IPS-20b (cell line): ENCODE data around the gene ADGRV1.
"Not testable (repeated sequence)": the region's sequence is repeated elsewhere in the genome, so short reads cannot be mapped to it uniquely, and the experiment has no call there.

Source experiments
- H3K27ac ChIP-seq: one replicate; pipeline ENCODE4 v1.5.1; 2013; ENCODE audit warnings: low read length
- H3K27me3 ChIP-seq: 2 replicates; pipeline ENCODE4 v1.6.1; 2013; ENCODE audit warnings: mild to moderate bottlenecking, low read length, inconsistent platforms; ENCODE audit not compliant: insufficient read depth
- H3K36me3 ChIP-seq: 2 replicates; pipeline ENCODE4 v1.6.1; 2013; ENCODE audit warnings: low read depth, mild to moderate bottlenecking, inconsistent platforms, low read length, moderate library complexity; ENCODE audit not compliant: insufficient read depth
- H3K4me1 ChIP-seq: 2 replicates; pipeline ENCODE4 v1.6.1; 2013; ENCODE audit warnings: mild to moderate bottlenecking, control low read depth, inconsistent platforms, low read length, moderate library complexity; ENCODE audit not compliant: insufficient read depth
- H3K4me3 ChIP-seq: 2 replicates; pipeline ENCODE4 v1.5.1; 2013; ENCODE audit warnings: mild to moderate bottlenecking, low read length, inconsistent platforms
- H3K9ac ChIP-seq: 2 replicates; pipeline ENCODE4 v1.6.1; 2013; ENCODE audit warnings: low read depth, mild to moderate bottlenecking, inconsistent platforms, low read length, moderate library complexity
- H3K9me3 ChIP-seq: 2 replicates; pipeline ENCODE4 v1.6.1; 2013; ENCODE audit warnings: mild to moderate bottlenecking, low read depth, low read length, inconsistent platforms; ENCODE audit not compliant: insufficient read depth

The ADGRV1 gene

GRCh38 chr5:90991201-90991600 lies 432.6 kb downstream of the ADGRV1 start:
- Histone ChIP-seq H3K9ac (no peak overlapping the region), H3K4me1 (peaks cover 5% of the 10 kb centered on the region; the same call in 1 of the 2 replicates), H3K27ac (no peak overlapping the region), H3K9me3 (peaks cover 4% of the 10 kb centered on the region; the same call in 1 of the 2 replicates), H3K36me3 (peaks cover 4% of the 10 kb centered on the region; the same call in 1 of the 2 replicates), H3K4me3 (no peak overlapping the region), H3K27me3 (no peaks in the 10 kb centered on the region)

DNA sequence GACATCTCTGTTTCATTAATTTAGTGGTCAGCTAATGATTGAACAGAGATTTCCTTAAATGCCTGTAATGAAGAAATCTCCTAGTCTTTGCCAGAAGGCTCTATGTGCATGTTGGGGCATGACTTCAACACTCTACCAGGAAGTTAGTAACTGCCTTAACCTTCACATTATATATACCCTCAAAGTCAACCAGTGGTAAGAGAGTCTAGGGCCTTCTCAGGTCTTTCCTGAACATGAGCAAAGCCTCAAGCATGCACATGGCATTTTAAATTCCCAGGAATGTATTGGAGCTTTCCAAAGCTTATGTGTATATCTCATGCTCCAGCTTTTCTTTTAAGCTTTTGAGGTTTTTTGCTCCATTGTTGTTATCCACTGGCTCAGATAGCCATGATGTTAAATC lies 436.2 kb downstream of the ADGRV1 start:
- Histone ChIP-seq H3K9me3 (peaks cover 4% of the 10 kb centered on the region; the same call in 1 of the 2 replicates), H3K27me3 (no peaks in the 10 kb centered on the region), H3K36me3 (no peaks in the 10 kb centered on the region; the same call in 1 of the 2 replicates), H3K27ac (no peak overlapping the region), H3K9ac (no peak overlapping the region), H3K4me3 (no peak overlapping the region), H3K4me1 (peaks cover 5% of the 10 kb centered on the region; the same call in 1 of the 2 replicates)

- Histone ChIP-seq H3K36me3 (no peaks in the 10 kb centered on the region; the same call in 1 of the 2 replicates), H3K9me3 (peaks cover 4% of the 10 kb centered on the region; the same call in 1 of the 2 replicates), H3K27ac (no peak overlapping the region), H3K4me1 (no peaks in the 10 kb centered on the region), H3K4me3 (no peak overlapping the region), H3K9ac (no peak overlapping the region), H3K27me3 (no peaks in the 10 kb centered on the region)
Observed at GRCh38 chr5:90996089-90996488, 437.5 kb downstream of the ADGRV1 start.

DNA sequence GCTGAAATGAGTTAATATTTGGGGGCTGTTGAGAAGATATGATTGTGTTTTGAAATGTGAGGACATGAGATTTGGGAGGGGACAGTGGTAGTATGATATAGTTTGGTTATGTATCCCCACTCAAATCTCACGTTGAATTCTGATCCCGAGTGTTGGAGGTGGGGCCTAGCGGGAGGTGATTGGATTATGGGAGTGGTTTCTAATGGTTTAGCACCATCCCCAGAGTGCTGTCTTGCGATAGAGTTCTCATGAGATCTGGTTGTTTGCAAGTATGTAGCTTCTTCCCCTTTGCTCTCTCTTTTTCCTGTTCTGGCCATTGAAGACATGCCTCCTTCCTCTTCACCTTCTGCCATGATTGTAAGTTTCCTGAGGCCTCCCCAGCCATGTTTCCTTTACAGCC lies 438.5 kb downstream of the ADGRV1 start:
- no peaks in the 10 kb centered on the region; the same call in 1 of the 2 replicates for H3K36me3 ChIP-seq
- H3K27ac ChIP-seq, result no peak overlapping the region
- H3K9me3 ChIP-seq, result peaks cover 4% of the 10 kb centered on the region; the same call in 1 of the 2 replicates
- no peak overlapping the region for H3K4me3 ChIP-seq
- H3K4me1 ChIP-seq, result no peaks in the 10 kb centered on the region
- no peak overlapping the region for H3K9ac ChIP-seq
- H3K27me3 ChIP-seq, result no peaks in the 10 kb centered on the region

- Histone ChIP-seq H3K9ac (no peak overlapping the region), H3K9me3 (no peaks in the 10 kb centered on the region)
Observed at GRCh38 chr5:91000743-91001142, 442.1 kb downstream of the ADGRV1 start.

DNA sequence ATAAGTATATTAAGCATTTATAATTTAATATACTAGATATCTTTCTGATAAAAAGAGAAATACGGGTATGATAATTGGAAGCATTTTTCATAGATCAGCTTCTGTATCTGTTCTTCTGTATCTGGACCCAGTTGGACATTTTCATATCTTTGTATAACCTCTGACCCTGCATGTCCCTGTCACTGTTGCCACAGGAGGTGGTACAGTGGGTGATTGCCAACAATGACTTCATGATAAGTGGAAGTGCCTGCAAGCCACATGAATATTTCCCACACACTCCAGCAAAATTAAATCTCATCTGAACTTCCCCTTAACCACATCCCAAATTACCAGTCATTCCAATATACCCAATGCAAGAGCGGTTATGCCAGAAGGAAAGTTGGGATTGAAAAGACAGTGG lies 448.1 kb downstream of the ADGRV1 start:
- Histone ChIP-seq H3K4me3 (no peak overlapping the region), H3K27ac (no peak overlapping the region), H3K9ac (no peak overlapping the region), H3K4me1 (no peaks in the 10 kb centered on the region), H3K36me3 (no peaks in the 10 kb centered on the region), H3K9me3 (no peaks in the 10 kb centered on the region), H3K27me3 (no peaks in the 10 kb centered on the region)

More at GRCh38 chr5:91000743-91001142, 442.1 kb downstream of the ADGRV1 start:
- no peaks in the 10 kb centered on the region for H3K36me3 ChIP-seq
- H3K4me3 ChIP-seq, result no peak overlapping the region
- no peak overlapping the region for H3K27ac ChIP-seq
- H3K27me3 ChIP-seq, result no peaks in the 10 kb centered on the region
- no peaks in the 10 kb centered on the region for H3K4me1 ChIP-seq

- Histone ChIP-seq H3K4me1 (no peaks in the 10 kb centered on the region), H3K9ac (no peak overlapping the region), H3K9me3 (no peaks in the 10 kb centered on the region), H3K27ac (no peak overlapping the region), H3K27me3 (no peaks in the 10 kb centered on the region), H3K36me3 (no peaks in the 10 kb centered on the region), H3K4me3 (no peak overlapping the region)
Observed at GRCh38 chr5:91007251-91007650, 448.7 kb downstream of the ADGRV1 start.

GRCh38 chr5:91007780-91008402 lies 449.3 kb downstream of the ADGRV1 start:
- H3K9me3 ChIP-seq, result no peaks in the 10 kb centered on the region
- H3K27me3 ChIP-seq, result no peaks in the 10 kb centered on the region
- no peak overlapping the region for H3K27ac ChIP-seq
- H3K4me1 ChIP-seq, result no peaks in the 10 kb centered on the region
- no peak overlapping the region for H3K9ac ChIP-seq
- no peak overlapping the region for H3K4me3 ChIP-seq
- H3K36me3 ChIP-seq, result no peaks in the 10 kb centered on the region

DNA sequence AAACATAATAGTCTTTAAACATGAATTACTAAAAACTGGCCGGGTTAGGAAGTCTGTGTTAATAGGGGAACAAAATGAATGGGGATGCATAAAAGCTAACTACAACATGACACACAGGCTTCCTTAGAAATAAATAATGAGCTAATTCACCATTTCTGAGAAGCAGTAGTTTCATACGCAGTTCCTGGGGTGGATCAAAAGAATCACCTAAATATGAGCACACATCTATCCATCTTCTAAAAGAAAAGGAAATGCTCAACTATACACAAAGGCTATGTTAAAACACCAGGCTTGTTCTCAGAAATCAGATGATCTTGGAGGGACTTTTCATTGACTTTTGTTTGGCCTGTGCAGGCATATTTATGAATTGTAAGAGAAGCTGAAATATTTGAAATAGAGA lies 451.5 kb downstream of the ADGRV1 start:
- Histone ChIP-seq H3K27me3 (no peaks in the 10 kb centered on the region), H3K9ac (no peak overlapping the region), H3K27ac (no peak overlapping the region), H3K4me3 (no peak overlapping the region), H3K9me3 (no peaks in the 10 kb centered on the region), H3K36me3 (no peaks in the 10 kb centered on the region), H3K4me1 (no peaks in the 10 kb centered on the region)

DNA sequence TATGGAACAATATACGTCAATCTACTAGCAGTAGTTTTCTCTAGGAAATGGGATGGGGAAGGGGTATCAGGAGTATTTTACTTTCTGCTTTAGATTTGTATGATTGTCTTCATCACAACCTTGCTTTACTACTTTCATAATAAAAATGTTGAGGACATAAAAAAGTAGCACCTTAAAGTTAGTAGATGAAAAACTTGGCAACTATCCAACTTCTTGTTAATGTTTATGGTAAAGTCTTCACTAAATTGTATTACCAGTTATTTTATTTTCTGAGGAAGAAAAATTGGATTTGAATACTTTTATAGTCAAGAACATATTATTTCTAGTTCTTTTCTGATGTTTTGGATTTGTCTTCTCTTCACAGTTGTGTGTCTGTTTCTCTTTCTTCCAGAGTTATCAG lies 452.4 kb downstream of the ADGRV1 start:
- Histone ChIP-seq H3K27ac (no peak overlapping the region), H3K36me3 (no peaks in the 10 kb centered on the region), H3K9me3 (no peaks in the 10 kb centered on the region), H3K4me1 (no peaks in the 10 kb centered on the region), H3K4me3 (no peak overlapping the region), H3K27me3 (no peaks in the 10 kb centered on the region), H3K9ac (no peak overlapping the region)

GRCh38 chr5:91012867-91013266 lies 454.3 kb downstream of the ADGRV1 start:
- not testable (repeated sequence) for H3K4me1 ChIP-seq, H3K9me3 ChIP-seq, H3K4me3 ChIP-seq, H3K27me3 ChIP-seq, H3K36me3 ChIP-seq, H3K9ac ChIP-seq, H3K27ac ChIP-seq

DNA sequence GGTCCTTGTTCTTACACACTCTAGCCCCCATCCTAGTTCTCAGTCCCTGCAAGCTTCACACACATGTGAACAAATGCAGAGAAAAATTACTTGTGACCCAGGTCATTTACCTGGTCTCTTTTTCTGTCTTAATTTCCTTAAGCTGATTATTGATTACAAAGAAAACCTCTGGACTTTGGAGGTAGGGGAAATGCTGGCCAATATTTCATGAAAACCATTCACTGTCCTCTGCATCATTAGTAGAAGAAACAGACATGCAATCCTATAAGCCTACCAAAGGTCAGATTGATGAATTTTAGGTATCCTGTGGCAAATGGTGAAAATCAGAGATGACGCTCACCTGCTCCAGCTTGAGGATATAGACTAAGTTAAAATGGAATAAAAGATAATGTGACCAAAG lies 457.7 kb downstream of the ADGRV1 start:
- H3K9ac ChIP-seq, result no peak overlapping the region
- H3K36me3 ChIP-seq, result no peaks in the 10 kb centered on the region
- H3K4me3 ChIP-seq, result no peak overlapping the region
- no peaks in the 10 kb centered on the region for H3K9me3 ChIP-seq
- no peaks in the 10 kb centered on the region for H3K27me3 ChIP-seq
- H3K27ac ChIP-seq, result no peak overlapping the region
- H3K4me1 ChIP-seq, result 0 out of 2 replicates have a peak, but pooled peaks cover 3% of the 10 kb centered on the region
